SK-N-SH treated with all-trans-retinoic acid at 6 μM for 48 hours (cell line): ENCODE measurements around the gene SMIM31.

Experiments used
- ISL1 ChIP-seq: fragments of 250-450 bp; sonication (Bioruptor Pico); IDR thresholded peaks from 2 replicates; pipeline ENCODE4 v2.1.2; 2022; ENCODE audit warnings: mild to moderate bottlenecking, moderate library complexity
- OSR1 ChIP-seq: fragments of 250-450 bp; sonication (Bioruptor Pico); IDR thresholded peaks from 2 replicates; pipeline ENCODE4 v1.8.0; 2022; ENCODE audit warnings: moderate library complexity, mild to moderate bottlenecking, inconsistent platforms
- PPARA ChIP-seq: fragments of 250-450 bp; sonication (Bioruptor Pico); IDR thresholded peaks from 2 replicates; pipeline ENCODE4 v1.5.0; 2020; ENCODE audit warnings: mild to moderate bottlenecking, borderline replicate concordance
- SNAI2 ChIP-seq: fragments of 250-450 bp; sonication (Bioruptor Pico); IDR thresholded peaks from 2 replicates; pipeline ENCODE4 v1.5.0; 2020; ENCODE audit warnings: mild to moderate bottlenecking, moderate library complexity
- TOX ChIP-seq: fragments of 250-450 bp; sonication (Bioruptor Pico); IDR thresholded peaks from 2 replicates; pipeline ENCODE4 v1.8.0; 2021; ENCODE audit warnings: mild to moderate bottlenecking, moderate library complexity, borderline replicate concordance
- ZFP3 ChIP-seq: fragments of 250-450 bp; sonication (Bioruptor Pico); IDR thresholded peaks from 2 replicates; pipeline ENCODE4 v1.5.0; 2020; ENCODE audit warnings: mild to moderate bottlenecking, moderate library complexity
- ZFP30 ChIP-seq: fragments of 450-650 bp; formaldehyde crosslinking; IDR thresholded peaks from 2 replicates; pipeline ENCODE4 v1.5.0; 2022; ENCODE audit warnings: mild to moderate bottlenecking, moderate library complexity
- ZNF565 ChIP-seq: fragments of 450-650 bp; formaldehyde crosslinking; conservative IDR thresholded peaks from 2 replicates; pipeline ENCODE4 v1.5.0; 2020; ENCODE audit warnings: low read depth, mild to moderate bottlenecking, moderate library complexity
- TF ChIP-seq, protein P1 (sequence below): fragments of 250-450 bp; sonication (Bioruptor Pico); IDR thresholded peaks from 2 replicates; pipeline ENCODE4 v1.5.0; 2020; ENCODE audit warnings: mild to moderate bottlenecking, moderate library complexity
- TF ChIP-seq, protein P2 (sequence below): fragments of 250-450 bp; sonication (Bioruptor Pico); IDR thresholded peaks from 2 replicates; pipeline ENCODE4 v1.8.0; 2020; ENCODE audit warnings: mild to moderate bottlenecking, moderate library complexity, borderline replicate concordance
- TF ChIP-seq, protein P3 (sequence below): fragments of 250-450 bp; sonication (Bioruptor Pico); IDR thresholded peaks from 2 replicates; pipeline ENCODE4 v1.5.1; 2020; ENCODE audit warnings: low read depth, mild to moderate bottlenecking, moderate library complexity

DNA sequence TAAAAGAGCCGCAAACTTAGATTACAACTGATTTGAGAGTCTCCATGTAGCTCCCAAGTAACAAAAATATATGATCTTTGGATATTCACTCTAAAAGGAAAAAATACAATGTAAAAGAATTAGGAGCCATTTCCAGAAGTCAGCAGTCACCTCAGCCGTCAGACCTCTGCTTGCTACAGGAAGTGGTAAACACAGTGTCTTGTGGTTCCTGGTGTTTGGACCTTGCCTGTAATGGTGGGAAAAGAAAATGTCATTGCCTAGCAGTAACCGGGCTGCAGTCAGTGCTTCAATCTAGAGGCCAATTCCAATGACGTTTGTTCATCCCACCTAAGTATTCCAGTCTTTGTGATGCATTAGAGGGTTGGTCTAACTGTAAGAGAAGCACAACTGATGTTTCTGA is 28.9 kb upstream of the SMIM31 start:
- TF ChIP-seq, protein P1, sequence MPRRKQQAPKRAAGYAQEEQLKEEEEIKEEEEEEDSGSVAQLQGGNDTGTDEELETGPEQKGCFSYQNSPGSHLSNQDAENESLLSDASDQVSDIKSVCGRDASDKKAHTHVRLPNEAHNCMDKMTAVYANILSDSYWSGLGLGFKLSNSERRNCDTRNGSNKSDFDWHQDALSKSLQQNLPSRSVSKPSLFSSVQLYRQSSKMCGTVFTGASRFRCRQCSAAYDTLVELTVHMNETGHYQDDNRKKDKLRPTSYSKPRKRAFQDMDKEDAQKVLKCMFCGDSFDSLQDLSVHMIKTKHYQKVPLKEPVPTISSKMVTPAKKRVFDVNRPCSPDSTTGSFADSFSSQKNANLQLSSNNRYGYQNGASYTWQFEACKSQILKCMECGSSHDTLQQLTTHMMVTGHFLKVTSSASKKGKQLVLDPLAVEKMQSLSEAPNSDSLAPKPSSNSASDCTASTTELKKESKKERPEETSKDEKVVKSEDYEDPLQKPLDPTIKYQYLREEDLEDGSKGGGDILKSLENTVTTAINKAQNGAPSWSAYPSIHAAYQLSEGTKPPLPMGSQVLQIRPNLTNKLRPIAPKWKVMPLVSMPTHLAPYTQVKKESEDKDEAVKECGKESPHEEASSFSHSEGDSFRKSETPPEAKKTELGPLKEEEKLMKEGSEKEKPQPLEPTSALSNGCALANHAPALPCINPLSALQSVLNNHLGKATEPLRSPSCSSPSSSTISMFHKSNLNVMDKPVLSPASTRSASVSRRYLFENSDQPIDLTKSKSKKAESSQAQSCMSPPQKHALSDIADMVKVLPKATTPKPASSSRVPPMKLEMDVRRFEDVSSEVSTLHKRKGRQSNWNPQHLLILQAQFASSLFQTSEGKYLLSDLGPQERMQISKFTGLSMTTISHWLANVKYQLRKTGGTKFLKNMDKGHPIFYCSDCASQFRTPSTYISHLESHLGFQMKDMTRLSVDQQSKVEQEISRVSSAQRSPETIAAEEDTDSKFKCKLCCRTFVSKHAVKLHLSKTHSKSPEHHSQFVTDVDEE: no peak
- TF ChIP-seq, protein P2, sequence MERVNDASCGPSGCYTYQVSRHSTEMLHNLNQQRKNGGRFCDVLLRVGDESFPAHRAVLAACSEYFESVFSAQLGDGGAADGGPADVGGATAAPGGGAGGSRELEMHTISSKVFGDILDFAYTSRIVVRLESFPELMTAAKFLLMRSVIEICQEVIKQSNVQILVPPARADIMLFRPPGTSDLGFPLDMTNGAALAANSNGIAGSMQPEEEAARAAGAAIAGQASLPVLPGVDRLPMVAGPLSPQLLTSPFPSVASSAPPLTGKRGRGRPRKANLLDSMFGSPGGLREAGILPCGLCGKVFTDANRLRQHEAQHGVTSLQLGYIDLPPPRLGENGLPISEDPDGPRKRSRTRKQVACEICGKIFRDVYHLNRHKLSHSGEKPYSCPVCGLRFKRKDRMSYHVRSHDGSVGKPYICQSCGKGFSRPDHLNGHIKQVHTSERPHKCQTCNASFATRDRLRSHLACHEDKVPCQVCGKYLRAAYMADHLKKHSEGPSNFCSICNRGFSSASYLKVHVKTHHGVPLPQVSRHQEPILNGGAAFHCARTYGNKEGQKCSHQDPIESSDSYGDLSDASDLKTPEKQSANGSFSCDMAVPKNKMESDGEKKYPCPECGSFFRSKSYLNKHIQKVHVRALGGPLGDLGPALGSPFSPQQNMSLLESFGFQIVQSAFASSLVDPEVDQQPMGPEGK: no peak
- TF ChIP-seq ZFP30 (CRISPR knock-in tag) (no peak), SNAI2 (no peak), OSR1 (no peak), ISL1 (CRISPR knock-in tag) (no peak), ZFP3 (no peak), ZNF565 (CRISPR knock-in tag) (no peak), TOX (no peak), PPARA (CRISPR knock-in tag) (no peak)
- TF ChIP-seq, protein P3, sequence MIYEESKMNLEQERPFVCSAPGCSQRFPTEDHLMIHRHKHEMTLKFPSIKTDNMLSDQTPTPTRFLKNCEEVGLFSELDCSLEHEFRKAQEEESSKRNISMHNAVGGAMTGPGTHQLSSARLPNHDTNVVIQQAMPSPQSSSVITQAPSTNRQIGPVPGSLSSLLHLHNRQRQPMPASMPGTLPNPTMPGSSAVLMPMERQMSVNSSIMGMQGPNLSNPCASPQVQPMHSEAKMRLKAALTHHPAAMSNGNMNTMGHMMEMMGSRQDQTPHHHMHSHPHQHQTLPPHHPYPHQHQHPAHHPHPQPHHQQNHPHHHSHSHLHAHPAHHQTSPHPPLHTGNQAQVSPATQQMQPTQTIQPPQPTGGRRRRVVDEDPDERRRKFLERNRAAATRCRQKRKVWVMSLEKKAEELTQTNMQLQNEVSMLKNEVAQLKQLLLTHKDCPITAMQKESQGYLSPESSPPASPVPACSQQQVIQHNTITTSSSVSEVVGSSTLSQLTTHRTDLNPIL (CRISPR knock-in tag): no peak
